Activated naive CD4-positive, alpha-beta T cell treated with Interleukin-2 at 50 U/mL for 16 hours (primary cell): Measurements from ENCODE around the gene FOXO3.
"Not testable (repeated sequence)": the region's sequence is repeated elsewhere in the genome, so short reads cannot be mapped to it uniquely, and the experiment has no call there.

Experiments
- DNase-seq: peaks from one replicate; pipeline ENCODE4 v3.0.0-alpha.2; 2020

The FOXO3 gene

DNA sequence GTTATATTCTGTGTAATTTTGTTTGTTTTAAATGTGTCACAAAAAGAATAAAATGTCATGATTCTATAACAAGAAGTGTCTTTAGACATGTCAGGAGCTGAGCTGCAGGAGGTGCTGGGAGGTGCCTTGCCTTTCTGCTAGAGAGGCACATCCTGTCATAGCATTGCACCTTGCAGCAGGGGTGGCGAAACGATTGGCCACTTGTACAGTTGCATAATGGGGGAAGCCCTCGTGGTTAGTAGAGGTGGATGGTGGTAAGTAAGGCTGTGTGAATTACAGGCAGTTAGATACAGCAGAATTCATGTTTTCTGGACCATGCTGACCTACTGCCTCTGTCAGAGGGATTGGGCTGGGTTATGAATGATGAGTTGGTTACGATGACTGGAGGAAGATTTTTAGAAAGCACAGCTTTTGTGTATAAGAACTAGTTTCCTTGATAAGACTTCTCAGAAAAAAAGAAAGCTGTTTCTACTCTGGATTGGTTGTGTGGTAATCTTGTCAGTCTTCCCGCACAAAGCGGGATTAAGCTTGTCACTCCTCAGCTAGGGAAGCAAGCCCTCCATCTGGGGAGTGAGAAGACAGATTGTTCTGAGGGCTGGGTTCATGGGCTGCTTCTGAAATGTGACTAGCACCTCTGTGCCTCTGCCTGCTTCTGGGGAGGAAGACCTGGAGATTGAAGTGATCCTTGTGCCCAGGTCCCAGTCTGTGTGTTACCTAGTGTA is 74.9 kb downstream of the FOXO3 start:
- DNase-seq: peak; percentile 13

DNA sequence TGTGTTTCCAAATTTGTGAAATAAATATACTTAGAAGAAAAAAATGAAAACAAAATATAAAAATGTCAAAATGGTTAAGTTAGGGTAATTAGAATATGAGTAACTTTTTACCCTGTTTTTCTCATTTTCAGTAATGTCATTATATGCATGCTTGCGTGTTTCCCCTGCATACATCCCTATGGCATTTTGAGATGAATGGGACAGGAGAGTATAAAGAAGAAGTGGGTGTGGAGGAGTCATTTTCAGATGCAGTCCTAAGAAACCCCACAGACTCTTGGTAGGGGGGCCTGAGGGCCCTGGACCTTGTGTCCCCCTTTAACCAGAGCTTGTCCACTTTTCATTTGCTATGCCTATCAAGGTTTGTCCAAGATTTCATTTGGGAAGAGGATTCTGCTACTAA is 77.2 kb downstream of the FOXO3 start:
- no peak for DNase-seq

GRCh38 chr6:108638993-108639392 is 78.3 kb downstream of the FOXO3 start:
- DNase-seq: no peak

DNA sequence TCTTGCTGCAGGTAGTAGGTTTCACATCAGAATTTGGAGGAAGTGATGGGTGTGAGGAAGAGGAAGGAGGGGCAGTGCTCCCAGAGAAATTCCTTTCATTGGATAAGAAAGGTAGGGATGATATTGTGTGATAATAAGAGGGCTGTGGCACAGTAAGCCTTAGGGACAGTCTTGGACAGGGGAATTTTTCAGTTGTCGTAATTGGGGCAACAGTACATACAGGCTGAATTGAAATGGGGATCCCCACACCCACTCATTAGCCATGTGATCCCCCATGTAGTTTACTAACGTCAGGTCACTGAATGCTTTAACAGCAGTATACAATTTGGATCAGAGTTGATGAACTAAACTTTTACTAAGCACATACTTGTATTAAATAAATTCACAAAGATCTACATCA is 79.4 kb downstream of the FOXO3 start:
- DNase-seq: no peak

DNA sequence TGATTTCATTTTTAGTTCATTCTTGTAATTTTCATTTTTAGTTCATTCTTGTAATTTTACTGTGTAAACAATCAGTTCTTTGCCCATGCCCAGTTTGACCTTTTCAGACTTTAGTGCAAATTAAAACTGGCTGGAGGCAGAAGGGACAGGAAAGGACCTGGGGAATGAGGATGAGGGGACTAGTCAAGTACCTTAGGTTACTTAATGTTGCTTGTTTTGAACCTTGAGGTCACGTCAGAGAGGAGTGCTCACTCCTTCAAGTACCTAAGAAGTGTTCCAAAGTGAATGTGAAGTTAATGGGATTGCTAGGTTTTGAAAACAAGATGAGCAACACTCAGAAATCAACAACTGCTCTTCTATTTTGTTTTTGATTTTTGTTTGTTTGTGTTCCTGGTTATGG is 82.5 kb downstream of the FOXO3 start:
- DNase-seq: no peak

- no peak for DNase-seq
These were observed 83.5 kb downstream of the FOXO3 start for GRCh38 chr6:108644252-108644651.

- DNase-seq: no peak
These were observed 87.5 kb downstream of the FOXO3 start for GRCh38 chr6:108648191-108648590.

DNA sequence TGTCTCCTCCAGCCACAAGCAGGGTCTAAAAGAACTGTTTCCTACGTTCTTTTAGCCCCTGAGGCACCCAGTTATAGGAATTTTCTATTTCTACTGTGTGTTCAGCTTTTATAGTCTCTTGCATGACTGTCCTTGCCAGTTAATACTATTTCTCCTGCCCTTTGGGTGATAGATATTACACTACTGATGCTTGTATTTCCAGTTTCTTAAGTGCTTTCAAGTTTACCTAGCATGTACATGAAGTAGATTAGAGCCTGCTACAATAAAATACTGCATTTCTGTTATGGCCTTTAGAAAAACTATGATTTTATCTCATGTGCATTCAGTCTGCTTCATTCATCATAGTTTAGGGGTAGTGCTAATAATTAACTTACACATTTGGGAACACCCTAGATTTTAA is 89.6 kb downstream of the FOXO3 start:
- no peak for DNase-seq

DNA sequence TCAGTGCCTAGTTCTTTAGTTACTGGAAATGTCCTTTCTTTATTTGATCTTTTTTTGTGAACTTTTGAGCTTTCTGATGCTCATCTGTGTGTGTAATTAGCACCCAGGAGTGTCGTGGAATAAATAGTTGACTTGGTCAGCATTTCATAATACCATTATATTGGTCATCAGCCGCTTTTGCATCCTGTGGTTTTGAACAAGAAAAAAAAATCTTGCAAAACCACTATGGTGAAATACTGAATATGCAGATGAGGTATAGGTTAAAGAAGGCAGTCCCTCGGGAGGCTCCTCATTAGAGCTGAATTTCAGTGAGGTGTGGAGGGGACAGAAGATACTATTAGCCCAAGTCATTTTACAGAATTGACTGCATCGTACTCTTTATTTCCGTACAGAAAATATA is 90.1 kb downstream of the FOXO3 start:
- DNase-seq: no peak

DNA sequence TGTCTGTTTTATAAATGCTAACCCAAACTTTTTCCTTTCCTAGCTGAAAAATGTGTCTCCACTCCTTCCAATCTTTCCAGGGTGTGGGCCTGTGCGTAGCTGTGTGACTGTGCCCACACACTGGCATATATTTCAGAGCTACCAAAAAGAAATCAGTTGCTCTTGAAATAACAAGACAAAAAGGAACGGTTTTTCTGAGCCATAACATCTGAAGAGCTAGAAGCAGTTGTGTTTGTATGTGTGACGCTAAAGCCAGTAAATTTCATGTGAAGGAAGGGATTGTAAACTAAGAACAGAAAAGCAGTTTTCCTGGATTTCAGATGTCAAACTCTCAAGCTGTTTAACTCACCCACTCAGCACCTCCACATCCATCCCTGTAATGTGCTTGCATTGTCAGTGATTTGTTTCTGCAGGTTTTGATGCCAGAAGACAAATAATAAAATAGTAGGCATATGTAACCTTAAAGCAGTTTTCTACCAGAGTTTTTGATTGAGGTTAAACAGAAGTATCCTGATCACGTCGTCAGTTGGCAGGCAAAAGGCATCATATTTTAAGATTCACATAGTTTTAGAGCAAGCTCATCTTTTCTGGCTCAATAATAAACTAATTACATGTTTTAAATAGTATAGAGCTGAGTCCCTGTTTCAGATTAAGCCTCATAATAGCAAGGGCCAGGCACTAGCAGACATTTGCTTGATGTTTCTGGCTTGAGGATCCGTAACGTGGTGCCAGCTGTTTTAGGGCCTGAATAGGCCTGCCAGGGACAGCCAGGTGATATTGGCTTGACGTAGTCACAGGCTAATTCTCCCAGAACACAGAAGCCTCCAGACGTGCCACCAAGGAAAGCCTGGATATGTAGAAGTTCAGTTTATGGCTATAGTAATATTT is 90.9 kb downstream of the FOXO3 start:
- no peak for DNase-seq

DNA sequence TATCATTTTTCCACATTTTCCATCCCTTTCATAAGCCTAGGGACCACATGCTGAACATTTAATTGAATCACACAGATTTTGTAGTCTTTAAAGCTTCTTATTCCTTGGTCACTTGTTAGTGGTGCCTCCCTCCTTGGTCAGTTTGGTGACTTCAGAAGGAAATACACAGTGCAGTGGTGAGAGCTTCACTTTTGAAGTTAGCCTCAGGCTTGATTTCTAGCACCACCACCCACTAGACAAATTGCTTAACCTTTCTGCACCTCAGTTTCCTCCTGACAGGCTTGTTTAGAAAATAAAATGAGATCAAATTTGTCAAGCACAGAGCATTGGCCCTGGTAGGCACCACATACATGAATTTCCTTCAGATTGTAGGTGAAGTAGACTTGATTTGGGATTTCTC is 91.7 kb downstream of the FOXO3 start:
- no peak for DNase-seq

GRCh38 chr6:108653949-108654348 is 93.2 kb downstream of the FOXO3 start:
- DNase-seq: no peak

DNA sequence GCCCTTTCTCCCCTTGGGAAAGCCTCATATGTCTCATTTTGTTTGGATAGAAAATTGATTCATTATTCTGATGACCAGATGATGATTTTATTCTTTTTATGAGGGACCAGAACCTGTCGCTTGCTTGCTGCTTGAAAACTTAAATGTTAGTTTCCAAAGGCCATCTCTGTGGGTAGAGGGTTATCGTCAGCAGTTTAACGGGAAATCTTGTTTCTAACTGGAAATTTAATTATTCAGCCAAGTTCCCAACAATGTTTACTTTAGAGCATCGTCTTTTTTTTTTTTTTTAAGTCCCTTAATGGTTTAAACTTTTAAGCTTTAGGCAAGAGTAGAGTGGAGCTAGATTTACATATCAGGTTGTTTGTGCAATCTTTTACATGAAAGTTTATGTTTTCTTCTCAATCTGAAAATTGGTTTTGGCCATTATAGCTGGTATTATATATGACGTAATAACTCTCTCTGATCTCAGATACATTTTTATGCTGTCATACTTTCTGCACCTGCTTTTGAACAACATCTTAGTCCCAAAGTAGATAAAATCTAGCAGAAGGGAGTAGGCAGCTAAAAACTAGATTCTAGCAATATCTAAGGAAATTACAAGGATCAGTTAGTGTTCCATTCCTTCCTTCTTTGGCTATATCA is 93.9 kb downstream of the FOXO3 start:
- DNase-seq: no peak

DNA sequence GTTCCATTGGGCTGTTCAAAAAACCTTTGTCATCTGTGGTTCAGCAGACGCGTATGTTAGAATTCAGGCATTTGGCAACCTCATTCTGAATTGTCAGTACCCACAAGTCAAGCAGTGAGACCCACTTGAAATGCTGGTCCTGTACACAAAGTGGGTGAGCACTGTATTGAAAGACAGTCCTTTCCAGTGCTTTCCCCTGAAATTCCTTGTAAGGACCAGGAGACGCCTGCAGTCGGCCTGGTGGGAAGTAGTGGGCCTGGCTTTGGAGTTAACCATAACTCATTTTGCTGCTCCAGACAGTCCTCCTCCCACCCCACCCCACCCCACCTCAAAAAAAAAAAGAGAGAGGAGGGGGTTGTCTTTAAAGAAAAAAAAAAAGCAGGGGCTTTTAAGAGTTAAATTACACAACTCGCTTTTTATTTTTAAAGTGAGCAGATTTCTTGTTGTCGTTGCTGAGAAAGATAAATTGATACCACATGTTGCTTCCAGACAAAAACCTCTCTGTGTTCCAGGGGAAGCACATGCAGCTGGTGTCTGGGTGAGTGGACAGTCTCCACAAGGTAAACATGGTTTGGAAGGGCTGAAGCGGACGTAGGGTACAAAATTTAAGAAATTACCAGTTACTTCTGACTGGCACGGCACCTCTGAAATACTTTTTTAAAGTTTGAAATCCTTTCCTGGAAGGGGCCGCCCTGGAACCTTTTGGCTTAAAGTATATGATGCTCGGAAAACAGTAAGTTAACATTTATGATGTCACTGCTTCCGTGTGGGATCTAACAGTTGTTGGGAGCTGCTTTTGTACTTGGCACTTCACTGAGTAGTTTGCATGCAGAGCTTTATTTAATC is 95.3 kb downstream of the FOXO3 start:
- no peak for DNase-seq

DNA sequence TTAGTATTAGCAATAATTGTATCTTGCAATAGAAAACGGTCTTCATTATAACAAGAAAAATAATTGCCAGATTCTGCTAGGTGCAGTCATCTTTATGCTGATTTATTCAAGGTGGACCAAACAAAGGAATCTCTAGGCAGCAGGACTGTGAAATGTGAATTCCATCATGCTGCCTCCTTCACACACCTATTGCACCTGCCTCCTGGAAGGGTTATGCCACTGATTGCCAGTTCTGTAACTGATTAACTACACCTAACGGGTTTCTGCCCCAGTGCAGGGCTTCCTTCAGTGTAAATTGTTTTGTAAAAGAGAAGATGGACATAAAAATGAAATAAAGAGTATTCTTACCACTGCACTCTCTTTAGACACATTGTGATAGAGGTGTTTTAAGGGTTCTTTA is 96.1 kb downstream of the FOXO3 start:
- DNase-seq: no peak

DNA sequence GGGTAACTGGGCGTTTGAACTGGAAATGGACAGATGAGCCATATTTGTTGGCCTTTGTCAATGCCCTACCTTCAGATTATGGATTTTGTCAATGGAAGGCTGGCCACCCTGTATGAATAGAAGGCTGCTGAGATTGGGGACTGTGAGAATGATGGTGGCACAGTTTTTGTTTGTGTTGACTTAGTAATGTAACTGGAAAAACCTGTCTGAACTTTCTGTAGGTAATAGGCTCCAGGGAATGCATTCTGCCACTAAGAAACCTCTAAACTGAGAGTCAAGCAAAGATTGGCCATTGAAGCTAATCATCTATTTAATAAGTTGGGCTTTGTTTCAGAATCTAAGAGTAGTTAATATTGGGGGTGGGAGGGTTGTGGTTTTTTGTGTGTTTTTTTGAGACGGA is 97.5 kb downstream of the FOXO3 start:
- no peak for DNase-seq

- DNase-seq: not testable (repeated sequence)
These were observed 98.1 kb downstream of the FOXO3 start for GRCh38 chr6:108658785-108659184.

- DNase-seq: no peak
These were observed 99.5 kb downstream of the FOXO3 start for GRCh38 chr6:108660251-108660650.

GRCh38 chr6:108661430-108661829 is 100.7 kb downstream of the FOXO3 start:
- DNase-seq: no peak

- DNase-seq: no peak
These were observed 101.3 kb downstream of the FOXO3 start for GRCh38 chr6:108661982-108662381.

GRCh38 chr6:108662702-108663101 is 102.0 kb downstream of the FOXO3 start:
- DNase-seq: no peak

- not testable (repeated sequence) for DNase-seq
These were observed 102.9 kb downstream of the FOXO3 start for GRCh38 chr6:108663494-108664064.
